Activated B cell treated with CpG ODN at 0.5 μM for 24 hours (primary cell): ENCODE measurements around the gene ACTA1. TPM values are rescaled to one million over a fixed set of nuclear protein-coding genes. Genes with fewer than 3 reads are reported as not detected.
"Not testable (repeated sequence)": the region's sequence is repeated elsewhere in the genome, so short reads cannot be mapped to it uniquely, and the experiment has no call there.

Experiments
- ATAC-seq: fragments of 200-7000 bp; cut with Tn5 transposase; one replicate; pipeline ENCODE4 v1.10.0; 2021; ENCODE audit warnings: low read depth, mild to moderate bottlenecking, moderate library complexity
- CTCF ChIA-PET: fragments of 350-600 bp; sonication (Branson Sonifier 250); formaldehyde crosslinking; loops from one replicate; lab custom pipeline; 2021; ENCODE audit warnings: antibody characterized with exemption; lab: Charles Lee
- POLR2A ChIA-PET: fragments of 350-600 bp; sonication (Branson Sonifier 250); formaldehyde crosslinking; loops from one replicate; lab custom pipeline; 2021; ENCODE audit warnings: antibody characterized with exemption; lab: Charles Lee
- DNase-seq: peaks from one replicate; pipeline ENCODE4 v3.0.0; 2022
- H3K27ac Mint-ChIP-seq: one replicate; pipeline ENCODE4 v1.8.0; 2020; ENCODE audit warnings: mixed read lengths
- H3K27me3 Mint-ChIP-seq: one replicate; pipeline ENCODE4 v1.8.0; 2021; ENCODE audit warnings: mixed read lengths
- H3K36me3 Mint-ChIP-seq: one replicate; pipeline ENCODE4 v1.8.0; 2021; ENCODE audit warnings: low read depth, mixed read lengths
- H3K4me1 Mint-ChIP-seq: one replicate; pipeline ENCODE4 v1.8.0; 2021; ENCODE audit warnings: mixed read lengths
- H3K4me3 Mint-ChIP-seq: one replicate; pipeline ENCODE4 v1.8.0; 2020; ENCODE audit warnings: mild to moderate bottlenecking, mixed read lengths
- H3K9me3 Mint-ChIP-seq: one replicate; pipeline ENCODE4 v1.8.0; 2020; ENCODE audit warnings: mixed read lengths
- CTCF ChIP-seq: fragments of 200-600 bp; IDR thresholded peaks from one replicate; pipeline ENCODE4 v1.8.0; 2022; ENCODE audit warnings: antibody characterized with exemption, mild to moderate bottlenecking
- intact Hi-C: fragments of 100-400 bp; cut with micrococcal nuclease; formaldehyde crosslinking; loops from one replicate; pipeline ENCODE4 v1.15.1; 2024
- total RNA-seq: library from RNA; stranded (reverse); gene quantifications from 2 replicates; pipeline ENCODE4 v1.2.3, GENCODE V29; 2022

Gene ACTA1
- total RNA-seq, 1 donor from 2014 or later, result 0.22 TPM

- POLR2A ChIA-PET, result interaction anchor here (0.7 to 4.7 kb wide), 8 partner anchors 11 to 645 kb away, joined by 3 to 47 read pairs (median 10); partner anchors contain the start of genes CCSAP, NUP133 and RAB4A
- intact Hi-C loops, result loop anchor here (1.0 to 5.0 kb wide), 2 partner anchors 137 to 643 kb away; no protein-coding TSS in a partner anchor
- DNase-seq (peak; percentile 18), ATAC-seq (peak; percentile 61)
- Mint-ChIP-seq H3K4me1 (peaks cover 46% of the 10 kb centered on the region), H3K27me3 (no peaks in the 10 kb centered on the region), H3K36me3 (peaks cover 48% of the 10 kb centered on the region), H3K4me3 (peak overlapping the region; percentile 29), H3K27ac (peak overlapping the region; percentile 89), H3K9me3 (no peaks in the 10 kb centered on the region)
- TF ChIP-seq CTCF, result no peak
- CTCF ChIA-PET, result interaction anchor here (1.0 kb wide), 1 partner anchor 80 kb away, joined by 4 read pairs; the partner anchor contains the start of gene ABCB10
These were observed 45.0 kb upstream of the ACTA1 start for GRCh38 chr1:229478852-229479251.

GRCh38 chr1:229475859-229476258 is 42.0 kb upstream of the ACTA1 start:
- intact Hi-C loops, result loop anchor here (5.0 kb wide), 1 partner anchor 646 kb away; no protein-coding TSS in a partner anchor
- H3K9me3 Mint-ChIP-seq, H3K4me3 Mint-ChIP-seq, H3K27me3 Mint-ChIP-seq, H3K27ac Mint-ChIP-seq, DNase-seq, ATAC-seq, CTCF ChIA-PET: not testable (repeated sequence)
- H3K36me3 Mint-ChIP-seq, result peaks cover 52% of the 10 kb centered on the region
- H3K4me1 Mint-ChIP-seq, result peaks cover 31% of the 10 kb centered on the region
- POLR2A ChIA-PET, result interaction anchor here (0.7 kb wide), 2 partner anchors 32 to 78 kb away, joined by 3 to 4 read pairs; partner anchors contain the start of gene NUP133

GRCh38 chr1:229474509-229474908 is 40.6 kb upstream of the ACTA1 start:
- POLR2A ChIA-PET, result no interaction called here
- intact Hi-C loops, result no loop called here
- H3K4me3 Mint-ChIP-seq, result no peak overlapping the region
- no peaks in the 10 kb centered on the region for H3K9me3 Mint-ChIP-seq
- DNase-seq (no peak), ATAC-seq (no peak)
- TF ChIP-seq CTCF, result no peak
- H3K27me3 Mint-ChIP-seq, result no peaks in the 10 kb centered on the region
- CTCF ChIA-PET, result no interaction called here
- peaks cover 18% of the 10 kb centered on the region for H3K4me1 Mint-ChIP-seq
- H3K27ac Mint-ChIP-seq, result no peak overlapping the region
- H3K36me3 Mint-ChIP-seq, result peaks cover 65% of the 10 kb centered on the region

DNA sequence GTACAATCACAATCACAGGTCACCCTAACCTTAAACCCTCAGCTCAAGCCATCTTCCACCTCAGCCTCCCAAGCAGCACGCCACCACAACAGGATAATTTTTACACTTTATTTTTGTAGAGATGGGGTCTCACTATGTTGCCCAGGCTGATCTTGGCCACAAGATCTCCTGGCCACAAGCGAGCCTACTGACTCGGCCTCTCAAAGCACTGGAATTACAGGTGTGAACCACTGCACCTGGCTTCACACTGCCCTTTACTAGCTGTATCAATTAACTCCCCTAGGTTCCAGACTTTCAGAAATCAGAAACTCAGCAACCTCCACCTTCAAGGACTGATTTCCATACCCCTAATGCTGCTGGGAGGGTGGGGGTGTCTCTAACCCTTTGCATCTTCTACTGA is 37.3 kb upstream of the ACTA1 start:
- Mint-ChIP-seq H3K4me3 (no peak overlapping the region), H3K27me3 (no peaks in the 10 kb centered on the region), H3K4me1 (peaks cover 4% of the 10 kb centered on the region), H3K36me3 (peaks cover 77% of the 10 kb centered on the region), H3K9me3 (no peaks in the 10 kb centered on the region), H3K27ac (no peak overlapping the region)
- no peak for ATAC-seq
- POLR2A ChIA-PET, result no interaction called here
- CTCF ChIA-PET, result no interaction called here
- no peak for TF ChIP-seq CTCF
- intact Hi-C loops, result no loop called here
- no peak for DNase-seq

GRCh38 chr1:229470406-229471043 is 36.6 kb upstream of the ACTA1 start:
- H3K9me3 Mint-ChIP-seq, result no peaks in the 10 kb centered on the region
- ATAC-seq, result no peak
- intact Hi-C loops, result no loop called here
- no peak overlapping the region for H3K27ac Mint-ChIP-seq
- CTCF ChIA-PET, result no interaction called here
- no peak for DNase-seq
- H3K27me3 Mint-ChIP-seq, result no peaks in the 10 kb centered on the region
- POLR2A ChIA-PET, result interaction anchor here (0.6 kb wide), 1 partner anchor 192 kb away, joined by 7 read pairs; no protein-coding TSS in a partner anchor
- peaks cover 79% of the 10 kb centered on the region for H3K36me3 Mint-ChIP-seq
- H3K4me1 Mint-ChIP-seq, result peaks cover 4% of the 10 kb centered on the region
- TF ChIP-seq CTCF, result no peak
- no peak overlapping the region for H3K4me3 Mint-ChIP-seq
